Neural crest cell (in vitro differentiated cells): ENCODE data around the gene FHOD3. TPM values are rescaled to one million over a fixed set of nuclear protein-coding genes. Genes with fewer than 3 reads are reported as not detected.

ENCODE experiments used
- DNase-seq: peaks from one replicate; pipeline ENCODE4 v3.0.0; 2021; ENCODE audit warnings: low read depth, mixed read lengths, low spot score
- H3K27ac Mint-ChIP-seq: one replicate; pipeline ENCODE4 v1.8.0; 2021; ENCODE audit warnings: mild to moderate bottlenecking, mixed read lengths; ENCODE audit not compliant: unreplicated experiment
- H3K27me3 Mint-ChIP-seq: 2 replicates; pipeline ENCODE4 v1.8.0; 2021; ENCODE audit warnings: low read depth, mild to moderate bottlenecking, mixed read lengths
- H3K36me3 Mint-ChIP-seq: 2 replicates; pipeline ENCODE4 v1.8.0; 2021; ENCODE audit warnings: low read depth, mild to moderate bottlenecking, mixed read lengths
- H3K4me1 Mint-ChIP-seq: 2 replicates; pipeline ENCODE4 v1.8.0; 2021; ENCODE audit warnings: mixed read lengths
- H3K4me3 Mint-ChIP-seq: one replicate; pipeline ENCODE4 v1.8.0; 2021; ENCODE audit warnings: mild to moderate bottlenecking, mixed read lengths
- H3K9me3 Mint-ChIP-seq: 2 replicates; pipeline ENCODE4 v1.8.0; 2021; ENCODE audit warnings: mixed read lengths
- CTCF ChIP-seq: fragments of 200-600 bp; sonication (generic); conservative IDR thresholded peaks from 2 replicates; pipeline ENCODE4 v1.5.0; 2021; ENCODE audit warnings: antibody characterized with exemption, mild to moderate bottlenecking
- total RNA-seq: library from RNA; stranded (reverse); gene quantifications from 2 replicates; pipeline ENCODE4 v1.2.1, GENCODE V29; 2021

Gene FHOD3
- total RNA-seq, 1 donor from 2014 or later: 28.6 TPM

GRCh38 chr18:36301884-36302283 is 4.4 kb downstream of the FHOD3 start:
- Mint-ChIP-seq H3K4me1 (peaks cover 35% of the 10 kb centered on the region), H3K27ac (no peak overlapping the region), H3K27me3 (no peaks in the 10 kb centered on the region), H3K9me3 (no peaks in the 10 kb centered on the region), H3K4me3 (no peak overlapping the region), H3K36me3 (no peaks in the 10 kb centered on the region)
- DNase-seq: no peak
- no peak for TF ChIP-seq CTCF

GRCh38 chr18:36302676-36303075 is 5.2 kb downstream of the FHOD3 start:
- H3K4me3 Mint-ChIP-seq: no peak overlapping the region
- H3K4me1 Mint-ChIP-seq: peaks cover 39% of the 10 kb centered on the region
- H3K27ac Mint-ChIP-seq: no peak overlapping the region
- DNase-seq: no peak
- no peak for TF ChIP-seq CTCF
- H3K36me3 Mint-ChIP-seq: no peaks in the 10 kb centered on the region
- H3K27me3 Mint-ChIP-seq: no peaks in the 10 kb centered on the region
- no peaks in the 10 kb centered on the region for H3K9me3 Mint-ChIP-seq

- peak overlapping the region; percentile 5 for H3K4me3 Mint-ChIP-seq
- TF ChIP-seq CTCF: no peak
- no peaks in the 10 kb centered on the region for H3K27me3 Mint-ChIP-seq
- H3K9me3 Mint-ChIP-seq: no peaks in the 10 kb centered on the region
- no peak for DNase-seq
- H3K4me1 Mint-ChIP-seq: peaks cover 40% of the 10 kb centered on the region
- H3K36me3 Mint-ChIP-seq: no peaks in the 10 kb centered on the region
- H3K27ac Mint-ChIP-seq: peak overlapping the region; percentile 6
Observed at GRCh38 chr18:36303211-36303844, 5.8 kb downstream of the FHOD3 start.

- Mint-ChIP-seq H3K4me1 (peaks cover 36% of the 10 kb centered on the region), H3K36me3 (no peaks in the 10 kb centered on the region), H3K27ac (no peak overlapping the region), H3K27me3 (no peaks in the 10 kb centered on the region), H3K4me3 (no peak overlapping the region), H3K9me3 (no peaks in the 10 kb centered on the region)
- TF ChIP-seq CTCF: no peak
- DNase-seq: no peak
Observed at GRCh38 chr18:36304723-36305122, 7.2 kb downstream of the FHOD3 start.

- DNase-seq: no peak
- H3K4me1 Mint-ChIP-seq: peaks cover 33% of the 10 kb centered on the region
- no peaks in the 10 kb centered on the region for H3K36me3 Mint-ChIP-seq
- H3K27ac Mint-ChIP-seq: peak overlapping the region; percentile 9
- H3K9me3 Mint-ChIP-seq: no peaks in the 10 kb centered on the region
- no peak for TF ChIP-seq CTCF
- no peaks in the 10 kb centered on the region for H3K27me3 Mint-ChIP-seq
- no peak overlapping the region for H3K4me3 Mint-ChIP-seq
Observed at GRCh38 chr18:36305375-36305774, 7.9 kb downstream of the FHOD3 start.
